ENCODE measurements around the gene PDSS2.
A peak's percentile ranks its signal among the peaks of the same experiment; 100 is the strongest.
"Not testable (repeated sequence)": the region's sequence is repeated elsewhere in the genome, so short reads cannot be mapped to it uniquely, and the experiment has no call there.

Gene PDSS2

DNA sequence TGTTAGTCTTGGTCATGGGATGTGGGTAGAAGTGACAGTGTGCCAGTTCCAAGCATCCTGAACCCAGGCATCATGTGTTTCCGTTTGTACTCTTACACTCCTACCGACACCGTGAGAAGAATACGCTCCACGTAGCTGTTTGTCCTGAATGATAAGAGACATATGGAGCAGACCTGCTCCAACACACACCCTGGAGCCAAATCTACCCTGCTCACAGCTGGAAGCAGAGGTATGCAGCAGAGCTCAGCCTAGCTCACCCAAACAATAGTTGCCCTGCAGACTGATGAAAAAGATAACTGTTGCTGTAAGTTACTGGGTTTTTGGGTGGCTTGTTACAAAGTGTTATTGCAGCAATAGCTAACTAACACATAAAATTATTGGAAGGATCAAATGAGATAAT is 14.3 kb upstream of the PDSS2 start:
- no peak for DNase-seq (ENCODE audit: low read depth)

- no peak for DNase-seq (ENCODE audit: low read depth)
These were observed 11.0 kb upstream of the PDSS2 start for GRCh38 chr6:107470364-107470763.

DNA sequence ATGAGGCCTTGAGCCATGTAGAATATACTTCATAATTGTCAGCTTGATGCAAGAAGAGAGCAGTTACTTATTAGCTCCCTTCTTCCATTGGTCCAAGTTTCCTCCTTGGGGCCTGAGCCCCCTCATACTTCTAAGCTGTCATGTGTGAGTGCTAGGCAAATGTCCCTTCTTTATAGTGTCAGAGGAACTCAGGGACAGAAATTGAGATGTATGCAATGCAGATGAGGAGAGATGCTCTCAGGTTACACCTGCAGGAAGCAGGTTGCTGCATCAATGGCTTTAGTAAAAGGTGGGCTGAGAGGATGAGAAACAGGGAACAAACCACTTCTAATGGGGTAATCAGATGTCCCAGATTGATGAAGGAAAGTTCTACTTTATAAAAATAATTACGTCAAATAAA is 6.7 kb upstream of the PDSS2 start:
- DNase-seq (ENCODE audit: low read depth), result no peak

DNA sequence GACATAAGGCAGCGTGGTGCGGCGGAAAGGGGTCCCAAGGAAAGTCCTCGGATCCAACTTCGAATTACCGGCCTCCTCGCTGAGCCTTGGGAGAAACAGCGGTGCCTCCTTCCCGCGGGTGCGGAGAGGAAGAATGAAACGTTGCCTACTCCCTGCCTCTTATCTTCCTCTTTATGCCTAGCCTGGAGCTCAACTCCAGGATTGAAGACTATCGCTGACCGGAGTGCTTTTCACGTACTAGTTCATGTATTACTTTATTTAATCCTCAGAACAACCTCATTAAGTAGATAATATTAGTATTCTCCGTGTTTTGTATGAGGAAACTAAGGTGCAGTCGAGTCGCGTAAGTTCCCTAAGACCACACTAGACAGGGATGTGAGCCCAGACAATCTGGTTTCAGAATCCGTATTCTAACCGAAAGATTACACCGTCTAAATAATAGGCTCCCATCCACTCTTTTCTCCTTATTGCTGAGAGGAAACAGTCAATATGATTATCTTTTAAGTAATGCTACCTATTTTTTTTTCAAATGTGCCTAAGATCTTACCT is 793 bp upstream of the PDSS2 start:
- DNase-seq (ENCODE audit: low read depth), result no peak

DNA sequence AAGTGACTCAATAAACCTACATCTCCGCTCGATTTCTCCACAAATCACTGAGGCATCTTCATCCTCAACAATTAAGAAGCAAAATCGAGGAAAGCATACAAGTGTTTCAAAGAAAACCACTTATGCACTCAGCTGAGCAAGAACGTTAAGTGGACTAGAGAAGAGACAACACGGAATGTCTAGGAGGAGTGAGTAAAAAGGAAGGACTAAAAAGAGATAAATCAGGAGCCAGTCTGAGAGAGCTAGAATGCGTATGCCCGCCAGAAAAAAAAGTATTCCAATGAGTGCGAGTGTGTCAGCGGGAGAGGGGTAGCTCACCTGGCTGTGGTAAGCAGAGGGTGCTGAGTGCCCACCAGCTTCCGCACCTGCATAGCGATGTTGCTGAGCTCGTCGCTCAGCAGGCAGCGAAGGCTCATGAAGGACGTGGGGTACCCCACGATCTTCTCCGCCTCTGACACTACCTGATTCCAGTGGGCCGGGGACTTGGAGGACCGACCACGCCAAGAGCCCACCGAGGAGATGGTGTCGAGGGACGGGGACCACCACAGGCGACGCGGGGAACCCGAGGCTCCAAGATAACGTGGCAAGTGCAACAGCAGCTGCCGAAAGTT is 587 bp downstream of the PDSS2 start:
- DNase-seq (ENCODE audit: low read depth), result peak; percentile 9

DNA sequence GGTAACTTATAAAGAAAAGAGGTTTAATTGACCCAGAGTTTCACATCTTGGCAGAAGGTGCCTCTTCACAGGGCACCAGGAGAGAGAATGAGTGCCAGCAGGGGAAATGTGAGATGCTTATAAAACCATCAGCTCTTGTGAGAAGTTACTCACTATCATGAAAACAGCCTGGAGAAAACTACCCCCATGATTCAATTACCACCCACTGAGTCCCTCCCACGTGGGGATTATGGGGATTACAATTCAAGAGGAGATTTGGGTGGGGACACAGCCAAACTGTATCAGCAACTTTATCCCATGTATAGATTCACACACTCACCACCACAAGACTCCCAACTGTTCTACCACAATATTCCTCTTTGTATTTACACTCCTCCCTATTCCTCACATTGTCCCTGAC is 10.6 kb downstream of the PDSS2 start:
- DNase-seq (ENCODE audit: low read depth), result no peak

DNA sequence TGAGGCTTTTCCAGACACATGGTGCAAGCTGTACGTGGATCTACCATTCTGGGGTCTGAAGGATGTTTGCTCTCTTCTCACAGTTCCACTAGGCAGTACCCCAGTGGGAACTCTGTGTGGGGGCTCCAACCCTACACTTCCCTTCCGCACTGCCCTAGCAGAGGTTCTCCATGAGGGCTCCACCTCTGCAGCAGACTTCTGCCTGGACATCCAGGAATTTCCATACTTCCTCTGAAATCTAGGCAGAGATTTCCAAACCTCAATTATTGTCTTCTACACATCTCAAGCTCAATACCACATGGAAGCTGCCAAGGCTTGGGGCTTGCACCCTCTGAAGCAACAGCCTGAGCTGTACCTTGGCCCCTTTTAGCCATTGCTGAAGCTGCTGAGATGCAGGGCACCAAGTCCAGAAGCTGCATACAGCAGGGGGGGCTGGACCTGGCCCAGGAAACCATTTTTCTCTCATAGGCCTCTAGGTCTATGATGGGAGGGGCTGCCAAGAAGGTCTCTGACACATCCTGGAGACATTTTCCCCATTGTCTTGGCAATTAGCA is 11.6 kb downstream of the PDSS2 start:
- no peak for DNase-seq (ENCODE audit: low read depth)

- DNase-seq (ENCODE audit: low read depth), result no peak
These were observed 15.1 kb downstream of the PDSS2 start for GRCh38 chr6:107444277-107444676.

DNA sequence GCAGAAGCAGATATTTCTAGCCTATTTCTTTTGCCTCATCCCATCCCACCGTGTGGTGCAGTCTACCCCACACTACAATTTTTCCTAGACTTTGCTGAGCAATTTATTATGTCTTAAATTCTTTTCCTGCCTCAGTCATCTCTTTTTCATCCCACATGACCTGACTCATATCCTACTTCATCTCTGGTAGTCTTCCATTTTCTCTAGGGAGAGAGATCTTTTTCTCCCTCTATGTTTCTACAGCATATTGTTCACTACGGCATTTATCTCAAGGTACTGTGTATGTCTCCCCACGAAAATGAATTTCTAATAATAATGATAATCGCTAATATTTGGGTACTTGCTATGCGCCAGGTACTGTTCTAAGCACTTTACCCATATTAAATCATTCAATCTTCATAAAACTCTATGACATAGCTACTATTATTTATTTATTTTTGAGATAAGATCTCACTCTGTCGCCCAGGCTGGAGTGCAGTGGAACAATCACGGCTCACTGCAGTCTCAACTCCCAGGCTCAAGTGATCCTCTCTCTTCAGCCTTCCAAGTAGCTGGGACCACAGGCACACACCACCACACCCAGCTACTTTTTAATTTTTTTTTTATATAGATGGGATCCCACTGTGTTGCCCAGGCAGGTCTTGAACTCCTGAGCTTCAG is 15.6 kb downstream of the PDSS2 start:
- no peak for DNase-seq (ENCODE audit: low read depth)

DNA sequence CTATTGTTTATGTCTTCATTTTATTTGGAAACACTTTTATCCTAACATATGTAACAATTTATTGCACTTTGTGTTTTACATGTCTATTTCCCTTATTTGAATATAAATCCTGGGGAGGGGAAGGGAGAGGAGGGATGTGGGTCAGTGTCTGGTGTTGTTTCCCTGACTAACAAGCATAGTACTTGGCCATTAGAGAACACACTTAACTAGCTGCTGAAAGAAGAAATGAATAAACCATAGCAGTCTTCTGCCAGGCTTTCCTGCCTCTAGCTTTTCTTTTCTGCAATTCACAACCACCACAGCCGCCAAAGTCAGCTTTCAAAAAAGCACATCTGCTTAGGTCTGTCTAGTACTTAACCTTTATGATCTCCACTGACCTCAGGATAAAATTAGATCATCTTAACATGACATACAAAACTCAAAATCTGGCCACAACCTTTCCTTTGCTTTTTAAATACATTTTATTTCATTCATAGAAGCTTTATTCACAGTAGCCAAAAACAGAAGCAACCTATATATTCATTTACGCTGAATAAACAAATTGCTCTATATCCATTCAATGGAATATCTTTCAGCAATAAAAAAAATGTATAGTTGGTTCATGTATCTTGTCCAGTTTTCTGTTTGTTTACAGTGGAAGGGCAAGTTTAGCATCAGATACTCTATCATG is 16.3 kb downstream of the PDSS2 start:
- DNase-seq (ENCODE audit: low read depth), result no peak

DNA sequence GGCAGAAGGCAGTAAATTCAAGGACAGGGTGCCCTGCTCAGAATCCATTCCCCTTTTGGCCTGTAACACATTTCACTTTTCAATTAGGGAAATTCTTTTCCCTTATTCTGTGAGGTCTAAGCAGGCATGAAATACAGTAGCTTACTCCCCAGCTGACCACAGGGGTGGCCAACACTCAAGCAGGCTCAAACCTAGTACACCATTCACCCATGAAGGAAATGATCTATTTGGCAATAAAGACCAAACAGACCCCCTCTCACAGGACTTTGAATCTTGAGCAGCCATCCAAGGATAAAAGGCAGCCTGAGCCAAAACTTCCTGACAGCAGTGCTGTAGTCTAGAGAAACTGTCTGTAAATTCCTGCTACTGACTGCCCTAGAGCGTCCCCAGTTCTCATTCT is 17.7 kb downstream of the PDSS2 start:
- no peak for DNase-seq (ENCODE audit: low read depth)

GRCh38 chr6:107440936-107441335 is 18.4 kb downstream of the PDSS2 start:
- no peak for DNase-seq (ENCODE audit: low read depth)

- DNase-seq (ENCODE audit: low read depth), result no peak
These were observed 20.0 kb downstream of the PDSS2 start for GRCh38 chr6:107439406-107439805.

DNA sequence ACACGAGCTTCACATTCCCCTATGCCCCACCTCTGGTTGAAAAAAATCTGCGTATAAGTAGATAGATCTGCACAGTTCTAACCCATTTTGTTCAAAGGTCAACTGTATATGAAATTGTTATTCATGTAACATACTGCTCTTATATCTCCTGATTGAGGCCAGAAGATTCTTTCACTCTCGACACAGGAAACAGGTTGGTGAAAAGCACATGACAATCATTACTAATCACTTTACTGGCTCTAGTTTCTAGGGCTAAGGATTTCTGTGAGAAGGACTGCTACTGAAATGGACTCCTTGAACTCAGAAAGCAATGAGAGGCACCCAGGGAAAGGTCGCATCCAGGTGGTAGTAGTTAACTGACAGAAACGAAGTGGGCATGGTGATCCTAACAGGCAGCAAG is 21.7 kb downstream of the PDSS2 start:
- no peak for DNase-seq (ENCODE audit: low read depth)

GRCh38 chr6:107436881-107437280 is 22.5 kb downstream of the PDSS2 start:
- no peak for DNase-seq (ENCODE audit: low read depth)

- no peak for DNase-seq (ENCODE audit: low read depth)
These were observed 23.6 kb downstream of the PDSS2 start for GRCh38 chr6:107435798-107436197.

- DNase-seq (ENCODE audit: low read depth), result no peak
These were observed 24.6 kb downstream of the PDSS2 start for GRCh38 chr6:107434812-107435211.

DNA sequence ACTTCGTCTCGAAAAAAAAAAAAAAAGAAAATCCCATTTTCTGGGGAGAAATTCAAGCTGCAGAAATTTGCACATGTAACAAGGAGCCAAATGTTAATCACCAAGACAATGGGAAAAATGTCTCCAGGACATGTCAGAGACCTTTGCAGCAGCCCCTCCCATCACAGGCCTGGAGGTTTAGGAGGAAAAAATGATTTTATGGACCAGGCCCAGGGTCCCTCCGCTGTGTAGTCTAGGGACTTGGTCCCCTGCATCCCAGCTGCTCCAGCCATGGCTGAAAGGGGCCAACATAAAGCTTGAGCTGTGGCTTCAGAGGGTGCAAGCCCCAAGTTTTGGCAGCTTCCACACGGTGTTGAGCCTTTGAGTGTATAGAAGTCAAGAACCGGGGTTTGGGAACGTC is 33.4 kb downstream of the PDSS2 start:
- not testable (repeated sequence) for DNase-seq (ENCODE audit: low read depth)

- no peak for DNase-seq (ENCODE audit: low read depth)
These were observed 35.8 kb downstream of the PDSS2 start for GRCh38 chr6:107423474-107423990.

DNA sequence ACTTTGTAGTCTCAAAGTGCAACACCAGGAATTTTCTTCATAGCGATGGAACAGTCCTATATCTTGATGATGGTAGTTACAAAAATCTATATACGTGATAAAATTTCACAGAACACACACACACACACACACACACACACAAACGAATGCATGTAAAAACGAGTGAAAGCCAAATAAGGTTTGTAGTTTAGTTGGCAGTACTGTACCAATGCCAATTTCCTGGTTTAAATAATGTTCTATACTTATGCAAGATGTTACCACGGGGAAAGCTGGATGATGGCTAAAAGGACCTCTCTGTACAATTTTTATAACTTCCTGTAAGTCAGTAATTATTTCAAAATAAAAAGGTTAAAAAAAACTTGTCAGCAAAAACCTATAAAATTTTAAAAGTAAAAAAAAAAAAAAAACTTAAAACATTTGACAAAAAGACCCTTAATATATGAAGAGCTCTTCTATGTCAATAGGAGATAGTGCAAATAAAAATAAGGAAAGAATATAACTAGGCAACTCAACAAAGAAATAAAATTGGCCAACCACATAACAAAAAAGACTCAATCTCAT is 37.6 kb downstream of the PDSS2 start:
- DNase-seq (ENCODE audit: low read depth), result no peak

GRCh38 chr6:107419733-107420132 is 39.6 kb downstream of the PDSS2 start:
- no peak for DNase-seq (ENCODE audit: low read depth)

DNA sequence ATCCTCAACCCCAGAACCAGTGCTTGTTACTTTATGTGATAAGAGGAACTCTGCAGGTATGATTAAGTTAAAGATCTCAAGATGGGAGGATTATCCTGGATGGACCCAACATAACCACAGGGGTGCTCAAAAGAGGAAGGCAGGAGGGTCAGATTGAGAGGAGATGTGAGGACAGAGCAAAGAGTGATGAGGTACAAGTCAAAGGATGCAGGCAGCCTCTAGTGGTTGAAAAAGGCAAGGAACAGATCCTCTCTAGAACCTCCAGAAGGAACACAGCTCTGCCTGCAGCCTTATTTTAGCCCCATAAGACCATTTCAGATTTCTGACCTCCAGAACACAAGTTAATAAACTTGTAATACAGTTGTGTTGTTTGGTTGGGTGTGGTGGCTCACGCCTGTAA is 41.2 kb downstream of the PDSS2 start:
- no peak for DNase-seq (ENCODE audit: low read depth)
